ENCODE data around the gene PSME1. TPM values are rescaled to one million over a fixed set of nuclear protein-coding genes. Genes with fewer than 3 reads are reported as not detected.

PSME1 gene
- total and polyA plus RNA-seq, 2 of the 13 experiments (the other 11 are each of a cell fraction or from before 2014, with no cell fraction given), result 159 to 608 TPM

DNA sequence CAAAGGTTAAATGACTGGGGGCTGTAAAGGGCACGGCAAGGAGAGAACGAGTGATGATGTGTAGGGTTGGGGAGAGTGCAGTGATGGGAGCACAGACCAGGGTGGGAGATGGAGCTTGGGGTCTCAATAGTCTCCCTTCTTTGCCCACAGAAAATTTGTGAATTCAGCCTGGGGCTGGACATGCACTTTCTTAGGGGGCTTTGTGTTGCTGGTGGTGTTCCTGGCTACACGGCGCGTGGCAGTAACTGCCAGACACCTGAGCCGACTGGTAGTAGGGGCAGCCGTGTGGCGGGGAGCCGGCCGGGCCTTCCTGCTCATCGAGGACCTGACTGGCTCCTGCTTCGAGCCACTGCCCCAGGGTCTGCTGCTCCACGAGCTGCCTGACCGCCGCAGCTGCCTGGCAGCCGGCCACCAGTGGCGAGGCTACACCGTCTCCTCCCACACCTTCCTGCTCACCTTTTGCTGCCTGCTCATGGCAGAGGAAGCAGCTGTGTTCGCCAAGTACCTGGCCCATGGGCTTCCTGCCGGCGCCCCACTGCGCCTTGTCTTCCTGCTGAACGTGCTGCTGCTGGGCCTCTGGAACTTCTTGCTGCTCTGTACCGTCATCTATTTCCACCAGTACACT lies 3.8 kb upstream of the PSME1 start (continued):
- TF ChIP-seq, protein P1, sequence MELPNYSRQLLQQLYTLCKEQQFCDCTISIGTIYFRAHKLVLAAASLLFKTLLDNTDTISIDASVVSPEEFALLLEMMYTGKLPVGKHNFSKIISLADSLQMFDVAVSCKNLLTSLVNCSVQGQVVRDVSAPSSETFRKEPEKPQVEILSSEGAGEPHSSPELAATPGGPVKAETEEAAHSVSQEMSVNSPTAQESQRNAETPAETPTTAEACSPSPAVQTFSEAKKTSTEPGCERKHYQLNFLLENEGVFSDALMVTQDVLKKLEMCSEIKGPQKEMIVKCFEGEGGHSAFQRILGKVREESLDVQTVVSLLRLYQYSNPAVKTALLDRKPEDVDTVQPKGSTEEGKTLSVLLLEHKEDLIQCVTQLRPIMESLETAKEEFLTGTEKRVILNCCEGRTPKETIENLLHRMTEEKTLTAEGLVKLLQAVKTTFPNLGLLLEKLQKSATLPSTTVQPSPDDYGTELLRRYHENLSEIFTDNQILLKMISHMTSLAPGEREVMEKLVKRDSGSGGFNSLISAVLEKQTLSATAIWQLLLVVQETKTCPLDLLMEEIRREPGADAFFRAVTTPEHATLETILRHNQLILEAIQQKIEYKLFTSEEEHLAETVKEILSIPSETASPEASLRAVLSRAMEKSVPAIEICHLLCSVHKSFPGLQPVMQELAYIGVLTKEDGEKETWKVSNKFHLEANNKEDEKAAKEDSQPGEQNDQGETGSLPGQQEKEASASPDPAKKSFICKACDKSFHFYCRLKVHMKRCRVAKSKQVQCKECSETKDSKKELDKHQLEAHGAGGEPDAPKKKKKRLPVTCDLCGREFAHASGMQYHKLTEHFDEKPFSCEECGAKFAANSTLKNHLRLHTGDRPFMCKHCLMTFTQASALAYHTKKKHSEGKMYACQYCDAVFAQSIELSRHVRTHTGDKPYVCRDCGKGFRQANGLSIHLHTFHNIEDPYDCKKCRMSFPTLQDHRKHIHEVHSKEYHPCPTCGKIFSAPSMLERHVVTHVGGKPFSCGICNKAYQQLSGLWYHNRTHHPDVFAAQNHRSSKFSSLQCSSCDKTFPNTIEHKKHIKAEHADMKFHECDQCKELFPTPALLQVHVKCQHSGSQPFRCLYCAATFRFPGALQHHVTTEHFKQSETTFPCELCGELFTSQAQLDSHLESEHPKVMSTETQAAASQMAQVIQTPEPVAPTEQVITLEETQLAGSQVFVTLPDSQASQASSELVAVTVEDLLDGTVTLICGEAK (IDR thresholded peaks at IDR 0.05), result no peak
- TF ChIP-seq, protein P1 (CRISPR knock-in tag; IDR thresholded peaks at IDR 0.05), result no peak
- no peak for TF ChIP-seq ZNF670 (CRISPR knock-in tag; IDR thresholded peaks at IDR 0.05; ENCODE audit: borderline replicate concordance)
- TF ChIP-seq ZNF430 (CRISPR knock-in tag; IDR thresholded peaks at IDR 0.05), result no peak
- no peak for TF ChIP-seq ZNF569 (CRISPR knock-in tag; IDR thresholded peaks at IDR 0.05; ENCODE audit: borderline replicate concordance)
- TF ChIP-seq FOXJ3 (CRISPR knock-in tag; IDR thresholded peaks at IDR 0.05; ENCODE audit: borderline replicate concordance), result no peak
- TF ChIP-seq, protein P2, sequence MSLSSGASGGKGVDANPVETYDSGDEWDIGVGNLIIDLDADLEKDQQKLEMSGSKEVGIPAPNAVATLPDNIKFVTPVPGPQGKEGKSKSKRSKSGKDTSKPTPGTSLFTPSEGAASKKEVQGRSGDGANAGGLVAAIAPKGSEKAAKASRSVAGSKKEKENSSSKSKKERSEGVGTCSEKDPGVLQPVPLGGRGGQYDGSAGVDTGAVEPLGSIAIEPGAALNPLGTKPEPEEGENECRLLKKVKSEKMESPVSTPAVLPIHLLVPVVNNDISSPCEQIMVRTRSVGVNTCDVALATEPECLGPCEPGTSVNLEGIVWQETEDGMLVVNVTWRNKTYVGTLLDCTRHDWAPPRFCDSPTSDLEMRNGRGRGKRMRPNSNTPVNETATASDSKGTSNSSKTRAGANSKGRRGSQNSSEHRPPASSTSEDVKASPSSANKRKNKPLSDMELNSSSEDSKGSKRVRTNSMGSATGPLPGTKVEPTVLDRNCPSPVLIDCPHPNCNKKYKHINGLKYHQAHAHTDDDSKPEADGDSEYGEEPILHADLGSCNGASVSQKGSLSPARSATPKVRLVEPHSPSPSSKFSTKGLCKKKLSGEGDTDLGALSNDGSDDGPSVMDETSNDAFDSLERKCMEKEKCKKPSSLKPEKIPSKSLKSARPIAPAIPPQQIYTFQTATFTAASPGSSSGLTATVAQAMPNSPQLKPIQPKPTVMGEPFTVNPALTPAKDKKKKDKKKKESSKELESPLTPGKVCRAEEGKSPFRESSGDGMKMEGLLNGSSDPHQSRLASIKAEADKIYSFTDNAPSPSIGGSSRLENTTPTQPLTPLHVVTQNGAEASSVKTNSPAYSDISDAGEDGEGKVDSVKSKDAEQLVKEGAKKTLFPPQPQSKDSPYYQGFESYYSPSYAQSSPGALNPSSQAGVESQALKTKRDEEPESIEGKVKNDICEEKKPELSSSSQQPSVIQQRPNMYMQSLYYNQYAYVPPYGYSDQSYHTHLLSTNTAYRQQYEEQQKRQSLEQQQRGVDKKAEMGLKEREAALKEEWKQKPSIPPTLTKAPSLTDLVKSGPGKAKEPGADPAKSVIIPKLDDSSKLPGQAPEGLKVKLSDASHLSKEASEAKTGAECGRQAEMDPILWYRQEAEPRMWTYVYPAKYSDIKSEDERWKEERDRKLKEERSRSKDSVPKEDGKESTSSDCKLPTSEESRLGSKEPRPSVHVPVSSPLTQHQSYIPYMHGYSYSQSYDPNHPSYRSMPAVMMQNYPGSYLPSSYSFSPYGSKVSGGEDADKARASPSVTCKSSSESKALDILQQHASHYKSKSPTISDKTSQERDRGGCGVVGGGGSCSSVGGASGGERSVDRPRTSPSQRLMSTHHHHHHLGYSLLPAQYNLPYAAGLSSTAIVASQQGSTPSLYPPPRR (CRISPR knock-in tag; IDR thresholded peaks at IDR 0.05; ENCODE audit: borderline replicate concordance), result no peak
- TF ChIP-seq CENPX (CRISPR knock-in tag; IDR thresholded peaks at IDR 0.05), result no peak
- TF ChIP-seq, protein P3, sequence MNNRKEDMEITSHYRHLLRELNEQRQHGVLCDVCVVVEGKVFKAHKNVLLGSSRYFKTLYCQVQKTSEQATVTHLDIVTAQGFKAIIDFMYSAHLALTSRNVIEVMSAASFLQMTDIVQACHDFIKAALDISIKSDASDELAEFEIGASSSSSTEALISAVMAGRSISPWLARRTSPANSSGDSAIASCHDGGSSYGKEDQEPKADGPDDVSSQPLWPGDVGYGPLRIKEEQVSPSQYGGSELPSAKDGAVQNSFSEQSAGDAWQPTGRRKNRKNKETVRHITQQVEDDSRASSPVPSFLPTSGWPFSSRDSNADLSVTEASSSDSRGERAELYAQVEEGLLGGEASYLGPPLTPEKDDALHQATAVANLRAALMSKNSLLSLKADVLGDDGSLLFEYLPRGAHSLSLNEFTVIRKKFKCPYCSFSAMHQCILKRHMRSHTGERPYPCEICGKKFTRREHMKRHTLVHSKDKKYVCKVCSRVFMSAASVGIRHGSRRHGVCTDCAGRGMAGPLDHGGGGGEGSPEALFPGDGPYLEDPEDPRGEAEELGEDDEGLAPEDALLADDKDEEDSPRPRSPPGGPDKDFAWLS (CRISPR knock-in tag; IDR thresholded peaks at IDR 0.05; ENCODE audit: borderline replicate concordance), result no peak
- TF ChIP-seq, protein P4, sequence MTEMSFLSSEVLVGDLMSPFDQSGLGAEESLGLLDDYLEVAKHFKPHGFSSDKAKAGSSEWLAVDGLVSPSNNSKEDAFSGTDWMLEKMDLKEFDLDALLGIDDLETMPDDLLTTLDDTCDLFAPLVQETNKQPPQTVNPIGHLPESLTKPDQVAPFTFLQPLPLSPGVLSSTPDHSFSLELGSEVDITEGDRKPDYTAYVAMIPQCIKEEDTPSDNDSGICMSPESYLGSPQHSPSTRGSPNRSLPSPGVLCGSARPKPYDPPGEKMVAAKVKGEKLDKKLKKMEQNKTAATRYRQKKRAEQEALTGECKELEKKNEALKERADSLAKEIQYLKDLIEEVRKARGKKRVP (CRISPR knock-in tag; IDR thresholded peaks at IDR 0.05), result no peak
- no peak for TF ChIP-seq RBAK (CRISPR knock-in tag; IDR thresholded peaks at IDR 0.05)

All from HepG2 (cell line).